WTC11 (cell line): ENCODE data around the gene SEBOX.

Experiments
- CTCF ChIP-seq: fragments of 200-600 bp; IDR thresholded peaks from 2 replicates; pipeline ENCODE4 v1.8.0; 2022; ENCODE audit warnings: antibody characterized with exemption
- ZNF121 ChIP-seq: sonication (generic); formaldehyde crosslinking; IDR thresholded peaks from 2 replicates; pipeline ENCODE4 v1.8.0; 2023; ENCODE audit warnings: missing genetic modification reagents

- TF ChIP-seq CTCF (no peak), ZNF121 (CRISPR knock-in tag) (no peak)
These were observed 21.5 kb downstream of the SEBOX start for GRCh38 chr17:28343491-28343932.
